ENCODE results near the gene SYT6.

SYT6 gene

DNA sequence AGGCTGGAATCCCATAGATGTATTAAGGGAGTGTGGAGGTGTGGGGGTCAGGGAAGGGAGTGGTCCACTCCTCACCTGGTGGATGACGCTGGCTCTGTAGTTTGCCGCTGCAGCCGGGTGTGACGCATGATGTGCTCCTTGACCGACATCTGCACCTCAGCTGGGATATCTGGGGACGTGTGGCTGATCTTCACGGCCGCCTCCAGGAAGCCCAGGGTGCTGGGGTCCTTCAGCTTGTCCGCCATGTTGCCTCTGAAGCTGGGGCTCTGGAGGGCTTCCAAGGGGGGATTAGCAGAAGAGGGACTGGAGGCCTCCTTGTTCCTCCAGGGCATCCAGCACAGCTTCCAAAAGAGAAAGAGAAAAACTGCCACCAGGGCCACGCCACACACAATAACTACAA lies 14.1 kb downstream of the SYT6 start:
- Histone ChIP-seq H3K4me1 (no peaks in the 10 kb centered on the region), H3K9me3 (no peaks in the 10 kb centered on the region), H3K4me3 (ENCODE audit: low read depth, low read length) (no peak overlapping the region), H3K36me3 (no peaks in the 10 kb centered on the region), H3K27me3 (no peaks in the 10 kb centered on the region)
- no peak for DNase-seq
- TF ChIP-seq, protein P1, sequence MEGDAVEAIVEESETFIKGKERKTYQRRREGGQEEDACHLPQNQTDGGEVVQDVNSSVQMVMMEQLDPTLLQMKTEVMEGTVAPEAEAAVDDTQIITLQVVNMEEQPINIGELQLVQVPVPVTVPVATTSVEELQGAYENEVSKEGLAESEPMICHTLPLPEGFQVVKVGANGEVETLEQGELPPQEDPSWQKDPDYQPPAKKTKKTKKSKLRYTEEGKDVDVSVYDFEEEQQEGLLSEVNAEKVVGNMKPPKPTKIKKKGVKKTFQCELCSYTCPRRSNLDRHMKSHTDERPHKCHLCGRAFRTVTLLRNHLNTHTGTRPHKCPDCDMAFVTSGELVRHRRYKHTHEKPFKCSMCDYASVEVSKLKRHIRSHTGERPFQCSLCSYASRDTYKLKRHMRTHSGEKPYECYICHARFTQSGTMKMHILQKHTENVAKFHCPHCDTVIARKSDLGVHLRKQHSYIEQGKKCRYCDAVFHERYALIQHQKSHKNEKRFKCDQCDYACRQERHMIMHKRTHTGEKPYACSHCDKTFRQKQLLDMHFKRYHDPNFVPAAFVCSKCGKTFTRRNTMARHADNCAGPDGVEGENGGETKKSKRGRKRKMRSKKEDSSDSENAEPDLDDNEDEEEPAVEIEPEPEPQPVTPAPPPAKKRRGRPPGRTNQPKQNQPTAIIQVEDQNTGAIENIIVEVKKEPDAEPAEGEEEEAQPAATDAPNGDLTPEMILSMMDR (IDR thresholded peaks at IDR 0.05; ENCODE audit: low read depth, low read length) = no peak

GRCh38 chr1:114137497-114137896 lies 16.2 kb downstream of the SYT6 start:
- H3K36me3 ChIP-seq = no peaks in the 10 kb centered on the region
- H3K27me3 ChIP-seq = no peaks in the 10 kb centered on the region
- no peaks in the 10 kb centered on the region for H3K9me3 ChIP-seq
- TF ChIP-seq, protein P1 (IDR thresholded peaks at IDR 0.05; ENCODE audit: low read depth, low read length) = no peak
- no peaks in the 10 kb centered on the region for H3K4me1 ChIP-seq
- H3K4me3 ChIP-seq (ENCODE audit: low read depth, low read length) = no peak overlapping the region
- no peak for DNase-seq

GRCh38 chr1:114135786-114136185 lies 17.9 kb downstream of the SYT6 start:
- Histone ChIP-seq H3K9me3 (no peaks in the 10 kb centered on the region), H3K4me1 (no peaks in the 10 kb centered on the region), H3K36me3 (no peaks in the 10 kb centered on the region), H3K27me3 (no peaks in the 10 kb centered on the region), H3K4me3 (ENCODE audit: low read depth, low read length) (no peak overlapping the region)
- no peak for DNase-seq
- TF ChIP-seq, protein P1 (IDR thresholded peaks at IDR 0.05; ENCODE audit: low read depth, low read length) = no peak

DNA sequence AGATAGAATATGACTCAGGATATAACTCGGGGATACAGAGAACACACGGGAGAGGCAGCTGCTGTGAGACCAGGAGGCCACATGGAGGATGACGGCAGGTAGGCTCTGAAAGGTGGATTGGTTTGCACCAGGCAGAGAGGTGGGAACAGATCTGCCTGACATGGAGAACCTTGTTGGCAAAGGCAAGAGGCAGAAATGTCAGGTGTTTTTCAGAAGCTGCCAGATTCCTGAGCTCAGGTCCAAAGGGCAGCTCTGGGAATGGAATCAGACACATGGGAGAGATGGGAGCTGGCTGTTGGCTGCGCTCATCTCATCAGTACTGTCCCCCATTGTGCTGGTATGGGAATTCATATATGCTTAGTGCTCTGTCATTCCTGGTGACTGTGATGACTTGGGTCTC lies 19.2 kb downstream of the SYT6 start:
- no peaks in the 10 kb centered on the region for H3K4me1 ChIP-seq
- no peak overlapping the region for H3K4me3 ChIP-seq (ENCODE audit: low read depth, low read length)
- no peaks in the 10 kb centered on the region for H3K27me3 ChIP-seq
- H3K36me3 ChIP-seq = no peaks in the 10 kb centered on the region
- TF ChIP-seq, protein P1 (IDR thresholded peaks at IDR 0.05; ENCODE audit: low read depth, low read length) = no peak
- no peak for DNase-seq
- H3K9me3 ChIP-seq = no peaks in the 10 kb centered on the region

- H3K9me3 ChIP-seq = no peaks in the 10 kb centered on the region
- no peaks in the 10 kb centered on the region for H3K27me3 ChIP-seq
- no peak for DNase-seq
- H3K4me1 ChIP-seq = no peaks in the 10 kb centered on the region
- TF ChIP-seq, protein P1 (IDR thresholded peaks at IDR 0.05; ENCODE audit: low read depth, low read length) = no peak
- no peaks in the 10 kb centered on the region for H3K36me3 ChIP-seq
- H3K4me3 ChIP-seq (ENCODE audit: low read depth, low read length) = no peak overlapping the region
Observed at GRCh38 chr1:114133129-114133528, 20.5 kb downstream of the SYT6 start.

- Histone ChIP-seq H3K4me1 (no peaks in the 10 kb centered on the region), H3K9me3 (no peaks in the 10 kb centered on the region), H3K36me3 (no peaks in the 10 kb centered on the region), H3K27me3 (no peaks in the 10 kb centered on the region), H3K4me3 (ENCODE audit: low read depth, low read length) (no peak overlapping the region)
- TF ChIP-seq, protein P1 (IDR thresholded peaks at IDR 0.05; ENCODE audit: low read depth, low read length) = no peak
- DNase-seq = no peak
Observed at GRCh38 chr1:114131526-114132220, 22.0 kb downstream of the SYT6 start.

Data from BE2C (cell line).